ENCODE results near the gene C6orf89.

C6orf89 gene

DNA sequence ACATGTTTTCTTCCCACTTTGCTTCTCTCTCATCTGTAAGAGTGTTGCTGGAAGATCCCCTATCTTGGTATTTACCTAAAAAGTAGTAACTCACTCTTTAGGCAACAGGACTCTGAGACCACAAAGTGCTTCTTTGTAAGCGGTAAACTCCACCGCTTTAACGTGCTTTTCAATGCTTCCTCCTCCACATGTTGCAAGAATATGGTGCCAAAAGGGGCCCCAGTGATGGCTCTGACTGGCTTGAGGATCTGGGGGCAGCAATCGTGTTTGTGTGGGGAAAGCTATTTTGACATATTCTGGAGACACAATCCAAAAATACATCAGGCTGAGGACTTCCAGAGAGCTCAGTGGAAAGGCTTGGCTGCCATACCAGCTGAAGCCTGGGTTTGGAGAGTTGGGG lies 34.1 kb upstream of the C6orf89 start:
- no peak for DNase-seq (ENCODE audit: extremely low spot score, insufficient read length, low read depth)
- no peak for FAIRE-seq

DNA sequence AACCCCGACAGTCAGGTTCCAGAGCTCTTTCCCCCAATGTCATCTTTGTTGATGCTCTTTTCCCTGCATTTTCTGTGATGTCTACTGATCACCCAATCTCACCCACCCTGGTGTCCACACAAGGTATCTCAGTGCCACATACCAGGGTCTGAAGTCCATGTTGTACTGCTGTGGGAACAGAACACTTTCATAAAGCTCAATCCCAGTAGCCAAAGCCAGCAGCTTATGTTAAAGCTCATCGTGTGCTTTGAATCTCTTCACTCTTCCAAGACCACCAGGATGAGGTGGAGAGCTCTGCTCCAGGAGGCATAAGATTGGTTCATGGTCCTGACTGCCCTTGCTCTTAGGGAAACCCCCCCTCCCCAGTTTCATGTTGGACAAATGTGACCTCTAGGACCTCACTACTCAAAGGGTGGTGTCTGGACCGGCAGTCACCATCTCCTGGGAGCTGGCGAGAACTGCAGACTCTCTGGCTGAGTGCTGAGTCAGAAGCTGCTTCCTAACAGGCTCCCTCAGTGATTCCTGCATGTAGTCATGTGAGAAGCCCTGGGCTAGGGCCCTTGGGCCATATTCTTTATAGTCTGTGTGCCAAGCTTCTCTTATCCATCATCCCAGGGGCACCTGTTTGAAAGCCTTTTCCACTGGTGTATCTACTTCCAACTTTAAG lies 33.1 kb upstream of the C6orf89 start:
- DNase-seq (ENCODE audit: extremely low spot score, insufficient read length, low read depth) (no peak), FAIRE-seq (no peak)

DNA sequence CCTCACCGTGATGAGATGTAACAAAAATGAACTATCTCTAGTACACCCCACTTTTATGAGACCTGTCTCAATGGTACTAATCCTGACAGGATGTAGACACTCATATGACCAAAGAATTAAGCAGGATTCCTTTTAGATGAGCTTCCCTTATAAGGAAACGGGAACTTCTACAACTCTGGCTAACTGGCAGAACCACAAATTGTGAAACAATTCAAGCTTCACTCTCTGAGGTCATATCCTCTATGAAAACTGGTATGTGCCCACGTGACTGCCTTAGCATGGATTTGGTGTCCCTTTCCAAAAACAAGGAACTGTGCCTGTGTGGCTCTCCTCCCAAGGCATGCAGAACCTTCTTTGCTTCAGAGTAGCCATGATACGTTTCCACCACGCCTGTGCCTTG lies 32.4 kb upstream of the C6orf89 start:
- FAIRE-seq, result no peak
- DNase-seq (ENCODE audit: extremely low spot score, insufficient read length, low read depth), result no peak

DNA sequence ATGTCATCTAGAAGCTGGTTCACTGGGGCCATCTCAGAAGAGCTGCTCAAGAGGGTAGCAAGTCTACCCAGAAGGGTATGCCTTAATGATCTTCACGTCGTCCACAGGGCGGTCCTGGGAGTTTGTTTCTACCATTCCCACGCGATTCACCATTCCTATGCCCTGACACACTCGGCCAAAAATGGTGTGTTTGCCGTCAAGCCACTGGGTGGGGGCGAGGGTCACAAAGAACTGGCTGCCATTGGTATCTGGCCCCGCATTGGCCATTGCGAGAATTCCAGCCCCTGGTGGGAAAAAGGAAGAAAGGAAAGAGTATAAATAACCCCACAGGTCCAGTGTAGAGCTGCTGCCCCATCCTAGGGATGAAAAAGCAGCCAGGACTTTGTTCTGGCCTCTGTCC lies 30.0 kb upstream of the C6orf89 start:
- DNase-seq (ENCODE audit: extremely low spot score, insufficient read length, low read depth) (no peak), FAIRE-seq (no peak)

DNA sequence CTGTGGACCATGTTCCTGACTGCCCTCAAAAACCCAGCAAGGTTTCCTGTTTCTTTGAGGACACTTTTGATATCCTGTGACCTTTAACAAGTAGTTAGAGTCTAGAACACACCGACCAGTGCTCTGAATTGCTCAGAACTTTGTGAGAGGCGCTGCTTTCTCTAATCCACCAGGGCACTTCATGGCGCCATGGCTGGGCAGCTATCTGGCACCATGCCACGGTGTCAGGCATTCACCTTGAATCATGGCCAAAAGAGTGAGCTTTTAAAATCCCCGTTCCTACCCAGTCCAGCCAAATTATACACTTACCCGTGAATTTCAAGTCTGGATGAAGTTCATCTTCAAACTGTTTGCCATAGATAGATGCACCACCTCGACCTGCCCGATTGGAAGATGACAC lies 29.5 kb upstream of the C6orf89 start:
- no peak for FAIRE-seq
- DNase-seq (ENCODE audit: extremely low spot score, insufficient read length, low read depth), result no peak

DNA sequence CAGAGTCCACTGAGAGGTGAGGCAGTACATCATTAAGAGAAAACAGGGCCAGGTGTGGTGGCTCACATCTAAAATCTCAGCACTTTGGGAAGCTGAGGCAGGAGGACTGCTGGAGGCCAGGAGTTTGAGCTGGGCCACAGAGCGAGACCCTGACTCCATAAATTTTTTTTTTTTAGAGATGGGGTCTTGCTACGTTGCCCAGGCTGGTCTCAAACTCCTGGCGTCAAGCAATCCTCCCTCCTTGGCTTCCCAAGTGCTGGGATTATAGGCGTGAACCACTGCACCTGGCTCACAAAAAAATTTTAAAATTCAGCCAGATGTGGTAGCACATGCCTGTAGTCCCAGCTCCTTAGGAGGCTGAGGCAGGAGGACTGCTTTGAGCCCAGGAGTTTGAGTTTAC lies 28.4 kb upstream of the C6orf89 start:
- FAIRE-seq, result no peak
- DNase-seq (ENCODE audit: extremely low spot score, insufficient read length, low read depth), result no peak

DNA sequence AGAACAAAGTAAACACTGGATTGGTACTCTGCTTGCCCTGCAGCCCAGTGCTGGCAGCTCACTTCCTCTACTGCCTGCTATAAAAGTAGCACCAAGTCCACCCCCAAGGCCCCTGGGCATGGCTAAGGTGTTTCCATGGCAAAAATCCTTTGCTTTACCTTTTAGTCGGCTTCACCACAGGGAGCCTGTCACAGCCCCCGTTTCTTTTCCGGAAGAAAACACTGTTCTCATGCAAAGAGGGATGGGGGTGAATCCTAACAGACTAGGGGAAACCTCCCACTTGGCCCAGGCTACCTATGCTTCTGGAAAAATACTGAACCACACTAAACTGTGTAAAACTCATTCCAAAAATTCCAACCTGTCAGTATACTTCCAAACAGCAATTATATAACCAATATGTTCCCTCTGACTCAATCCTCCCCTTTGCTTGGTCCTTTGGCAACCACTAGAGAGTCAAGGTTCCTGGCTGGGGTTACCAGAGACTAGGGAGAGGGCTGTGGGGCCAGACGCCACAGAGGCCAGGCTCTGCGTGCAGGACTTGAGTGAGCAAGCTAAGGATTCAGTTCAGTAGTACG lies 27.3 kb upstream of the C6orf89 start:
- no peak for DNase-seq (ENCODE audit: extremely low spot score, insufficient read length, low read depth)
- FAIRE-seq, result no peak

DNA sequence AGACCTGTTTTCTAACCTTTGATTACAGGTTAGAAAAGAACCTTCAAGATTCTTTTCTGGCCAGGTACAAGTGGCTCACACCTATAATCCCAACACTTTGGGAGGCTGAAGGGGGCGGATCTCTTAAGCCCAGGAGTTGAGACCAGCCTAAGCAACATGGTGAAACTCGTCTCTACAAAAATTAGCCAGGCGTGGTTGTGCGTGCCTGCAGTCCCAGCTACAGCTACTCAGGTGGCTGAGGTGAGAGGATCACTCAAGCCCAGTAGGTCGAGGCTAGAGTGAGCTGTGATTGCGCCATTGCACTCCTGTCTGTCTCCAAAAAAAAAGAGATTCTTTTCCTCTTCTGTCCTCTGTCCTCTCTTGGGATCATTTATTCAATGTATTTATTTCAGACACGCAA lies 25.6 kb upstream of the C6orf89 start:
- DNase-seq (ENCODE audit: extremely low spot score, insufficient read length, low read depth) (no peak), FAIRE-seq (no peak)

DNA sequence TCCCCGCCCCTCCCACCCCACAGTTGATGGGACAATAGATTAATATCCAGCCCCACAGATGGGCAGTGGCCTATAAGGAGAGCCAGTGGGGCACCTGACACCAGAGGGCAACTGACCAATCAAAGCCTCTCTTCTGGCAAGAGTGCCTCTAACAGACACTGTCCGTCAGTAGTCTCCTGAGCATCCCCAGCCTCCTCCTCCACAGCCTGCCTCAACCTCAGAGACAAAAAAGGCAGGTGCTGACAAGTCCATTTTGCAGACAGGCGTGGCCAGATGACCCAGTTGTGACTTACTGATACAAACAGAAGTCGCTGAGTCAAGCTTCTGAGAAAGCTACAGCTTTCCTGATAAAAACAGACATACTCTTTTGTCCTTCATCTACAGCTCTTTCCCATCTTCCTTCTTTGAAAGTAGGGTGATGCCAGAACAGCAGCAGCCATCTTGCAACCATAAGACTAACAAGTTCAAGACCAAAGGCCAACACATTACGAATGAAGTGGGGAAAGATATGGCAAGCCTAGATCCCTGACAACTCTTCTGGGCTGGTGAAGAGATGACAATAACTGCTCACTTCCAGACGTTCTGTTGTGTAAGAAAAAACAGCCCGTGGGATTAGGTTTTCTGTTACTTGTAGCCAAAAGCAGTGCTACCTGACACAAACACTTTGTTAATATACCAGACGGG lies 23.4 kb upstream of the C6orf89 start:
- DNase-seq (ENCODE audit: extremely low spot score, insufficient read length, low read depth) (no peak), FAIRE-seq (no peak)

DNA sequence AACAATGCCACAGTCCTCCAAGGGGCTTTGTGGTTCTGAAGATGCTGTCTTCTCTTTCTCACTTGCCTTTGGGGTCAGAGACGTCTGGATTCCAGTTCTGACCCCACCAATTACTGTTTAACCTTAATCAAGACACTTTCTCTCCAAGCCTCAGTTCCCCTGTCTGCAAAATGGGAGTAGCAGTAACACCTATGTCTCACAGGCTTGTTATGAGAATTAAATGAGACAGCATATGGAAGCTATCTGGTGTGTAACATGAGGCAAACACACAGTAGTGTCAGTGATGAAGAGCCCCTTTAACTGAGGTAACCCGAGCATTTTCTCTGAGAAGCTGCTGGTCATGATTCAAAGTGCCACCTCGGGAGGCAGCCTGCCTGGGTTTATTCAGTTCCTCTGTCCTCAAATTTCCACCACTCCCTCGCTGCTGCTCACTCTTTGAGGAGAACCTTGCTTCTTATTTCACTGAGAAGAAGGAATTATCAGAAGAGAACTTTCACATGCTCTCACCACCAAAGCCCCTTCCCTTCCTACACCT lies 22.8 kb upstream of the C6orf89 start:
- FAIRE-seq, result no peak

DNA sequence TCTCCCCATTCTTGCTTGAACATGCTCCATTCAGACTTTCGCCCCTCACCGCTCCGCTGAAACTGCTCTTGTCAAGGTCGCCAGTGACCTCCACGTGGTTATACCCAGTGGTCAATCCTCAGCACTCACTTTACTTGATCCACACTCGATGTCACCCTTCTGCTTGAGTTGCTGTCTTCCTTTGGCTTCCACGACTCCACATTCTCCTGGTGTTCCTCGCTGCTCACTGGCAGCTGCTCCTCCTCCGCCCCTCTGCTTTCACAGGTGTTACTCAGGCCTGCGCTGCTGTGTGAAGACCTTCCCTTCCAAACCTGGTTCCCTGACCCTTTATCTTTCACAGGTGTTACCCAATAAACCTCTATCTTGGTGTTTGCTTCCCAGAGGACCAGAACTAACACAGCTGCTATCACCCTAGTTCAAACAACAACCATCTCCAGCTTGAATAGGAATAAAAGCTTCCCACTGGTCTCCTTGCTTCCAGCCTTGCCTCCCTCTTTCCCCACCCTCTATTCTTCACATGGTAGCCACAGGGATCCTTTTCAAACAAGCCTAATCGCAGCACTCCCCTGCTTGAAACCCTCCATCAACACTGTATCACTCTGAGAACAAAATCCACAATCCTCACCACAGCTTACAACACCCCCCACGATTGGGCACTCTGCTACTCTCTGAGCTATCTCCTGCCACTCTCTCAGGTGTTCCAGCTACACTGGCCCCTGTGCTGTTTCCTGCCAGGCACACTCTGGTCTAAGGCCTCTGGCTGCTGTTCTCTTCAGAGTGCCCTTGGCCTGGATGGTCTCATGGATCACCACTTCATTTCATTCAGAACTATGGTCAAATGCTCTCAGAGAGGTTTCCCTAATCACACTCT lies 21.8 kb upstream of the C6orf89 start:
- no peak for DNase-seq (ENCODE audit: extremely low spot score, insufficient read length, low read depth)
- FAIRE-seq, result no peak

More for the DNA sequence above, 22.8 kb upstream of the C6orf89 start:
- no peak for DNase-seq (ENCODE audit: extremely low spot score, insufficient read length, low read depth)

DNA sequence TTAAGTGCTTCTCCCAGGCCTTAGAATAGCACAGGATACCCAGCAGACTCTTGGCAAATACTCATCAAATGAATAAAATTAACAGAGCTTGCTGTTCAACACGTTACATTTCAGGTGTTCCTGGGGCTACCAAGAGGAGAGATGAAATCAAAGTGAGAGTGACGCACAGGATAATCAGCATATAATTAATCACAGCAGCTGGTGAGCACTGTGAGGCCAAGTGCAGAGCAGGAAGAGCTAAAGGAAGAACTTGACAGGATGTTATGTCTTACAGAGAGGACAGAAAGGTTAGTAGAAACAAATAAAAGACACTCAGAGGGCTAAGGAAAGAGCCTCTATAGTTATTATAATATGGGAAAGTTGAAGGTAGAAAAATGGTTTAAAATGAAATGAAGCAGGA lies 19.9 kb upstream of the C6orf89 start:
- FAIRE-seq (no peak), DNase-seq (ENCODE audit: extremely low spot score, insufficient read length, low read depth) (no peak)

DNA sequence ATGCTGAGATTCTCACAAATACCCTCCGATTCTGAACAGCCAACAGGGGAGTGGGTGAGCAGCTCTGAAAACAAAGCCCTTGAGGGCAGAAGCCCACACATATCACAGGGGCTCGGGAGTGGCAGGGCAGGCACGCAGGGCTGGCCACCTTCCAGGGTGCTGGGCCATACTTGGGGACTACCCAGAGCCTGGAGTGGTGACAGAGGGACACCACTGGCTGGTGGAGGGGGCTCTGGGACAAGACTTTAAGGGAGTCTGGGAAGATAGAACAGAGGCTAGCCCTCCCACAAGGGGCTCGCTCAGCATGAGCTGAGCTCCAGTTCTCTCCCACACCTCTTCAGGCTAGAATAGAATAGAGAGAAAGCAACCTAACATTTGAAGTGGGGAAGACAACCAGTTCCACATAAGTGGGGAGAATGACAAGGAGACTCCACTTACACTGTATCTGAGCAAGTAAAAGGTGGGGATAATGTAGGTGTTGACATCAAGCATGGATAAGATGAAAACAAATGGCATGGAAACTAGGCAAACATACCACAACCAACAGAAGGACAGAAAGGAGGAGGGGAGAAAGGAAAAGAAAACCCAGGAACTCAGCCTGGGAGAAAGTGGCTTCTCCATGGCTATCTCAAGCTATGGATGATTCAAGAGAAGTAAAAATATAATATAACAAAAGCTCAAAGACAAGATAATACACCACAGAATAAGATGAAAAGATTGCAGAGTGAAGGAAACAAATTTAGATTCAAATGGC lies 18.1 kb upstream of the C6orf89 start:
- FAIRE-seq (no peak), DNase-seq (ENCODE audit: extremely low spot score, insufficient read length, low read depth) (no peak)

DNA sequence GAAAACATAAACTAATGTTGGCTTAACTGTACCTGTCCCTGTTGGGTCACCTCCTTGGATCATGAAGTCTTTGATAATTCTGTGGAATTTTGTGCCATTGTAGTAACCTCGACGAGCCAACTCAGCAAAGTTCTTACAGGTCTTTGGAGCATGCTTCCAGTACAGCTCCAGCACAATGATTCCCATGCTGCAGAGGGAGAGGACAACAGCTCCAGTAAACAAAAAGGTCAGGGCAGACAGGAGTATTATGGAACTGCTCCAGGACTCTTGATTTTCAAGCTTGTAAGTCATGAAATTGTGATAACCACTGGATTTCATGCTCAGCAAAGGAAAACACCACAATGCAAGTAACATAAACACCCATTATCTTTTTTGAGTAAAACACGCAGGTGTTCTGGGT lies 14.1 kb upstream of the C6orf89 start:
- no peak for DNase-seq (ENCODE audit: extremely low spot score, insufficient read length, low read depth)
- no peak for FAIRE-seq

DNA sequence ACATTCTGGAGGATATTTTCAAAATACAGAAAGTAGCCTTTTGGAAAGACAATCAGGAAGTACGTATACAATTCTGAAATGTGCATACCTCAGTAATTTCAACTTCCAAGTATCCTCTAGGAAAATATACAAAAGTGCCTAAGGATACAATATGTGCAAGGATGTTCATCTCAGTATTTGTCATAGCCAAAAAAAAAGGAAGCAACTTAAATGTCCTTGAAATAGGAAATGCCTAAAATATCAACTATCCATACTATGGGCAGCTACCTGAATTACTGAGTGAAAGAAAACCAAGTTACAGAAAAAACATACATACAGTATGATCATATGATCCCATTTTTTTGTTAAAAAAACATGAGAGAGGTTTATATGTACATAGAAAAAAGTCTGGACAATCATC lies 12.6 kb upstream of the C6orf89 start:
- DNase-seq (ENCODE audit: extremely low spot score, insufficient read length, low read depth) (no peak), FAIRE-seq (no peak)

DNA sequence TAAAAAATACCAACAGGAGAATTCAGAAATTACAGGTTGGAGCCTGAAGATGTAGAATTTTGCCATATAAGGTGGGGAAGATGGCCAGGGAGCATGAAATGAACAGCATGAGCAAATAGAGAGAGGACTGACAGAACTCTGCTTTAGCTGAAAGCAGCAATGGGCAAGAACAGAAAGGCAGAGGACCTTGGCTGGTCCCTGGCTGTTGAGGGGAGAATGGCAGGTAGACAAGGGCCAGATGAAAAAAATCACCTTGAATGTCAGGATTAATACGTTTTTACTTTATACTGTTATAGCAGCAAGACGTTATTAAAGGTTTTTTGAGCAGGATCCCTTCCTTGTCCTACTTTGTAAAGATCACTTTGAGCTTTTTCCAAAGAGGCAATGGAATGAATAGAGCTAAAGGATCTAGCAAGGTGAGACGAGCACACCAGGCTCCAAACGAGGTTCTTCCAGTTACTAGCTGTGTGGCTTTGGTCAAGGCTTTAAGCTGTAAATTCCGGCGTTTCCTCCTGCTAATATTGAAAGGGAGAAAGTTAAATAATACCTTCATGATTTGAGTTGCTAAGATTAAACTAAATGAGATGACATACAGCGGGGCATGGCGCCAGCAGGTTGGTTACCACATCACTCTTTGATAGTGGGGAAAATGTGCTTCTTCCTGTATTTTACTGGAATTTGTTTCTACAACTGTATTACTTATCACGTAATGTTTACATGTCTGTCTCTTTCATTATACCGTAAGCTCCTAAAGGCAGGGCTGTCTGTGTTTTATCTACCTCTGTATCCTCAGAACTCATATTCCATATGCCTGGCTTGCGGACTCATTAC lies 11.9 kb upstream of the C6orf89 start:
- DNase-seq (ENCODE audit: extremely low spot score, insufficient read length, low read depth) (no peak), FAIRE-seq (peak; percentile 59)

DNA sequence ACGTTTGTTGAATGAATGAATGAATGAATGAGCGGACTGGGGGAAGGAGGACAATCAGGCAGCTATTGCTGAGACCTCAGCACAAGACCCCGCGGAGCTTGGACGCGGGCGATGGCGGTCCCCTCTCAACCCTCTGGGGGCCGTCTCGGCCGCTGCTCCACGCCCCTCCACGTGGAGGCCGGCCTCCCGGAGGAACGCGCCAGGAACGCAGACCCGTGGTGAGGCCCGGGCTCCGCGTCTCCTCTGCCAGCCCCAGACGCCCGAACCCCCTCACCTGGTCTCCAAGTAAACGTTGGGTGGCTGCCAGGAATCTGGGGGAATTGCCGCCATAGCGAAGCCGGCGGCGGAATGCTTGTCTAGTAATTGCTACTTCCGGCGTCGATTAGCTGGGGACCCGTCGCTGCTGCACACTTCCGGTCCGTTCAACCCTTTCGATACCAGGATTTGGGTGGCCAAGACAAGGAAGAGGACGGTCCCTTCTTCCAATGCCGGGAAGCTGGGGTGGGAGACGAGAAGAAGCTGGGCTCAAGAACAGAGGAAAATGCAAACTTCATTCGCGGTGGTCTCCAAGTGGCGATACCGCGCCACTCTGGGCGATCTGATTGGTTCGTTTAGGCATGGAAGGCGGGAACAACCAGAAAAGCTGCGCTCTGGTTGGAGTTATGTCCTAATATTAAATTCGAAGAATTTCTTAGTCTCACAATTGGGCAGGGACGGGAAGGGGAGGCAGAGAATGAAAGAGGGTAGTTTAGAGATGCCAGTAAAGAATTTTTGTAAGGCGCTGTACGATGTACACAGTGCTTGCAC lies 11.1 kb upstream of the C6orf89 start, which contains the start of gene PPIL1:
Gene PPIL1 (minus strand): TSS at position 361 of the 807 bp plus-strand sequence. CDS start 31 bp downstream, at position 330.
- DNase-seq (ENCODE audit: extremely low spot score, insufficient read length, low read depth) (peak; percentile 77), FAIRE-seq (peak; percentile 96)

DNA sequence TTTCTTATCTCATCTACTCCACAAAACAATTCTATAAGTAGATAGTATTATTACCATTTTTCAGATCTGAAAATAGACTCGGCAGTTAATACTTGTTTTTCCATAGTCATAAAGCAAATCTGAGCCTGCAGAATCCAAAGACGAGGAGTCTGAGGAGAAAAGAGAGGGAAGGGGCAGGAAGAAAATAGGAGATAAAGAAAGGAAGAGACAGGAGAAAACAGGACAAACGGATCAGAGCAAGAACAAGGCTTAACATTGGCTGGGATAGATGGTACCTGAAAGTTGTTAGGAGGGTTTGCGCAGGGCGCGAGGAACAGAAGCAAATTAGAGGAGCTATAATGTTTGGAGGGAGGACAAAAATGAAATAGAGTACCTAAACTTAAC lies 10.5 kb upstream of the C6orf89 start:
- no peak for FAIRE-seq
- no peak for DNase-seq (ENCODE audit: extremely low spot score, insufficient read length, low read depth)
